Activated CD8-positive, alpha-beta memory T cell treated with anti-CD3 and anti-CD28 coated beads for 24 hours (primary cell): ENCODE results near the gene SPOP.
A peak's percentile ranks its signal among the peaks of the same experiment; 100 is the strongest.
"Not testable (repeated sequence)": the region's sequence is repeated elsewhere in the genome, so short reads cannot be mapped to it uniquely, and the experiment has no call there.

Source experiments
- DNase-seq: peaks from one replicate; pipeline ENCODE4 v3.0.0-alpha.2; 2020

The SPOP gene

GRCh38 chr17:49677933-49678847 is at the start of gene SPOP:
Gene SPOP, minus strand, starts transcription at chr17:49678097. Its CDS starts 55,287 bp downstream, at chr17:49622810.
- peak; percentile 99 for DNase-seq

DNA sequence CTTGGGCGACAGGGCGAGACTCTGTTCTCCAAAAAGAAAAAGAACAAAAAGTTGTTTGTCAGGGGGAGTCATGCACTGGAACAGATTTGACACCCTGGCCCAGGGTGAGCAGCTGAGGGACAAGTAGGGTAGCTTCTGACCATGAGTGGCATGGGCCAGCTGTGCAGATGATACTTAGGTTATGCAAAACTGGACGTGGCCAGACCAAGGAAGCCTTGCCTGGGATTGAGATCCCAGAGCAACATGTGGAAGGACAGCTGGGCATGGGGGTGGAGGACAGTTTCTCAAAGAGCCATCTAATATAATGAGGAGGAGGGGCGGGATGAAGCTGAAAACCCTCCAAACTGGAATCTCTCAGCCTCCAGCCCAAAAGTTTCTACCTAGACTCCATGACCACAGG is 49.5 kb upstream of the SPOP start:
- no peak for DNase-seq

GRCh38 chr17:49725452-49726130 is 47.7 kb upstream of the SPOP start:
- no peak for DNase-seq

DNA sequence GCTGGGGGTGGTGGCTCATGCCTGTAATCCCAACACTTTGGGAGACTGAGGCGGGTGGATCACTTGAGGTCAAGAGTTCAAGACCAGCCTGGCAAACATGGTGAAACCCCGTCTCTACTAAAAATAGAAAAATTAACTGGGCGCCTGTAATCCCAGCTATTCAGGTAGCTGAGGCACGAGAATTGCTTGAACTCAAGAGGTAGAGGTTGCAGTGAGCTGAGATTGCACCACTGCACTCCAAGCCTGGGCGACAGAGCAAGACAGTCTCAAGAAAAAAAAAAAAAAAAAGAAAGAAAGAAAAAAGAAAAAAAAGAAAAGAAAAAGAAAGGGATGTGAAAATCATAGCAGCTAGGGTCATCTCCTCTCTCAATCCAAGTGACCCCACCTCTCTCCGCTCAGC is 46.7 kb upstream of the SPOP start:
- not testable (repeated sequence) for DNase-seq

GRCh38 chr17:49723423-49723822 is 45.5 kb upstream of the SPOP start:
- DNase-seq, result no peak

DNA sequence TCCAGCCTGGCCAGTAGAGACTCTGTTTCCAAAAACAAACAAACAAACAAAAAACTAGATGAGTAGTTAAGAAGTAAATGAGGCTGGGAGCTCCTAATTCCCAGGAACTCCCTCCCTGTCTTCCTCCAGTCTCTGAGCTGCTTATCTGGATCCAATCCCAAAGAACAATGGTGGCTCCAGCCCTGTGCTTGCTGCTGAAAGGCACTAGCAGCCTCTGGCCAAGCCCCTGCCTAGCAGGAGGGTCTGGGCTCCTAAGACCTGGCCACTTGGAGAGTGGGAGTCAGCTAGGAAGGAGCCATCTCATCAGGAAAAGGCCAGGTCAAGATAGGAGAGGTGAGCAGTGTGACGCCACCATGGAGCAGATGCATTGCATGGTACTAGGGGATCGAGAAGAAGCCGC is 44.2 kb upstream of the SPOP start:
- no peak for DNase-seq

DNA sequence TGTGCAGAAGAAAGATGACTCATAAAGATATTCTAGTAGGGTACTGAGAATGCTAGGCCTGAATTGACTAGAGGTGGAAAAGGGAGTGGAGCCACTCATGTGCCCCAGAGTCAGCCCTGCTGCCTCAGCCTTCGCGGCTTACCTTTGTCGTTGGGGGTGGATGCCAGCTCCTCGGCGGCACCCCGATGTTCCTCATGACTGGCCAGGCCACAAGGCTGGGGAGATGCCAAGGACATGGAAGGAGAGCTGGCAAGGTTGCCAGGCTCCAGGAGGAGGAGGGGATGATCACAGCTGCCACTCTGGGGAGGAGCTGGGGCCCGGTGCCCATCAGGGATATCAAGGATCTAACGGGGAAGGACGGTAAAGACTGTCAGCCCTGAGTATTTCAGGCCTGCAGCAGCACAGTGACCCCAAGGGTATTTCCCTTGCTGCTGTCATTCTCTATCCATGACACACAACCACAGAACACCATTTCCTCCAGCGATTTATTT is 39.5 kb upstream of the SPOP start:
- peak; percentile 63 for DNase-seq

DNA sequence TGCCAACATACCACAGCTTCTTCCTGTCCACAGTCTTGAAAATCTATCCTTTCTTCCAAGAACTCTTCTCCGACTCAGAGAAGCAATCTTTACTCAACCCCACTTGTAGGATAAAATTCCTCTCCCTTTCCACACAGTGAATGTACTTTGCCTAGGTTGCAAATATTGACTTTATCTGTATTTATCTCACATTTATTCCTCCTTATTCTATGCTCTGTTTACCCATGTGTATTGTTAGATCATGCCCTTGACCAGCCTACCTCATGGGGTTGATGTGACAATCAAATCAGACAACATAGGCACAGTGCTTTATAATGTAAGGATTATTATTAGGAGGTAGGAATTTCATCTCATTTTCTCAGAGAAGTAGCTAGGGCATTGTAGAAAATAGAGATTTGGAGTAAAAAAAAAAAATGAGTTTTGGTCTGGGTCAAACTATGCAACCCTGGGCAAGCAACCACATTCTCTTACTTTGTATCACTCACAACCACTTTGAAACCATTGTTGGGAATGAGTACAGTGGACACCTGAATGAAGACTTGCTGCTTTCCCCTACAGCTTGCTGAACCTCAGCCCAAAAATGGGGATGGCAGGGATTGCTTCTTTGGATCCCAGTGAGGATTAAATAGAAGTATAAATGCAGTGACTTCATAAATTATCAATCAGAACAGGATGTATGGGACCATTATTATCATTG is 38.9 kb upstream of the SPOP start:
- no peak for DNase-seq

GRCh38 chr17:49715717-49716279 is 37.9 kb upstream of the SPOP start:
- peak; percentile 70 for DNase-seq

- peak; percentile 64 for DNase-seq
Measured at GRCh38 chr17:49715216-49715615, 37.3 kb upstream of the SPOP start.

DNA sequence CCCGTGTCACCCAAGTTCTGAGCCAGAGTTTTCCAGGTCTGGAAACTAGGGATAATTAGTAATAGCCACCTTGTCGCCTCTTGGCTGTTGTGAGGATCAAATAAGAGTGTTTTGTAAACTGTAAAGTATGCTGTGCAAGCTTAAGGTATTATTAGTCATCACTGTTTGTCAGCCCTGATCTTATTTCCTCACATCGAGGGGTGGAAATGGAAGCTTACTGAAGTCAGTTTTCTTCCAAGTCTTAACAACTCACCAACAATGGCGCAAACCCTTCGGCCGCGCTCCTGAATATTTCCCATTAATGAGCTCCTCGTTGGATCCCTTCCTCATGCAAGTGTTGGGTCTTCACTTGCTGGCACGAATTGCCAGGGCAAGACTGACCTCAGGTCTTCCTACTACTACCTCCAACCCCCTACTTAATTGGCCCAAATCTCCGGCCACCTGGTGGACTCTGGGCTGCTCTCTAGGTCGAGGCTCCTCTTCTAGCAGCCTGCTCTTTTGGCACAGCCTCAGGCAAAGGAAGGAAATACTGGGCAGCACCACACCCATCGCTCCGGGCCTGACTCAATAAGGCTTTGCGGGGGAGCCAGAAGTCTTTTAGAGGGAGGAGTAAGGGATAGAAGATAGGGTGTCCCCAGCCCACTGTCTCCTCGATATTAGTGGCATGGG is 30.8 kb upstream of the SPOP start:
- no peak for DNase-seq

- DNase-seq, result peak; percentile 96
Measured at GRCh38 chr17:49707608-49708514, 30.0 kb upstream of the SPOP start, which contains the start of gene SLC35B1. Gene SLC35B1, minus strand, starts transcription at chr17:49707964. Its CDS starts 131 bp downstream, at chr17:49707833.

GRCh38 chr17:49707246-49707607 is 29.3 kb upstream of the SPOP start:
- DNase-seq, result no peak

GRCh38 chr17:49705254-49705653 is 27.4 kb upstream of the SPOP start:
- no peak for DNase-seq

- DNase-seq, result no peak
Measured at GRCh38 chr17:49703557-49704277, 25.8 kb upstream of the SPOP start.

GRCh38 chr17:49700960-49701359 is 23.1 kb upstream of the SPOP start:
- no peak for DNase-seq

DNA sequence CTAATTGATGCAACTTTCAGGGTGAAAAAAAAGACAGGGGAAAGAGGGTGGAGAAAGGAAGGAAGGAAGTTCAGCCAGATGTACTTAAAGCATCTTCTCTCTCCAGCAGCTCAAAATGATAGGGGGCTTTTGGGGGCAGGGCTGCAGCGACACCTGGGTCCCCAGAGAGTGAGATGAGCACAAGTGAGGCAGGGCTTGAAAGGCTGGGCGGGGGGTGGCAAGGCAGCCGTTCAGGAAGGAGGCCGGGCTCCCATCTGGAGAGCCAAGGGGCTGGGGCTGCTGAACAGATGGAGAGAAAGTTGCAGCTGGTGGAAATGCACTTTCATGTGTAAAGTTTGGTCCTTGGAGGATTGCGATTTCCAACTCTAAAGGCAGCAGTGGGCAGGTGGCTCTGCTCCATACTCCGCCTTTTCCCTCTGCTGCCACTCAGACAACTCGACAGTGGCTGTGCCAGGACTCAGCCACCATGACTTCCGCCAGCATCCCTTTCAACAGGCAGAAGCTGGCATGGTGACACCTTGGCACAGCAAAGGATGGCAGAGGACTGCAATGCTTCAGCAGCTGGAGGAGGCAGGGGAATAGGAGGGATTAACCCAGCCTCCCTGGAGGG is 22.2 kb upstream of the SPOP start:
- no peak for DNase-seq

DNA sequence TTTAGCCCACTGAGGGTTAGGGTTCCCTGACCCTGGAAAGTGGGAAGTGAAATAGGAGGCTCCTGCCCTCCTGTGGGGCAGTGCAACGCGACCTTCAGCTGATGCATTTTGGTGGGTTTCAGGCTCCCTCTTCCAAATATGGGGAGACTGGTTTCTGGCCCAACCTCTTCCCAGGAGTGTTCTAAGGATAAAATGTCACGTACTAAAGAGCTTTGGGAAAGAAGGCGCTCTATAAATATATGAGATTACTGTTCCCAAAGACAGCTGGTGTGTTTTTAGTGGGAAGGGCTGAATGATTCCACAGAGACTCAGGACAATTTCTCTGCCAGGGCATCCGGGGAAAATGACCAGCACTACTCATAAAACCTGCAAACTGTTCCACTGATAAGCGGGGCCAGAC is 20.1 kb upstream of the SPOP start:
- no peak for DNase-seq

DNA sequence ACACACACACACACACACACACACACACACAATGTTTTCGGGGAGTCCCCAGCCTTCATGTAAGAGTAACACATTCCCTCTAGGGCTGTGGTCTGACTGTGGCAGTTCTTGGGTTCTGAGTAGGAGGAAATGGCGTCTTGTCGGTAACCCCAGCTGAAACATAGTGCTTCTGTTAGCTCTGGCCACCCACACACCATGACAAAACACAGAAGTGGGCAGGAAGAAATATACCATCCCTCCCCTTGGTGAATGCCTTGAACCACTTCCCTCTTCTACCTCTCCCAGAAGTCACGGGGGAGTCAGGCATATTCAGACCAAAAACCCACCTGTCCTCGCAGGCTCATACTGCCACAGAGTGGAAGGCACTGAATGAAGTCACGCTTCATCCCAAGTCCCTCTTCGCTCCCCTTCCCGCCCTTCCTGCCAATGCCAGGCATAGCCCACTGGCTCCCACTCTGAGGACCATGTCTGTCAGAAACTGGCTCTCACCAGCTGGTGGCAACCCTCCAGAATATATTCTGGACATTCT is 18.4 kb upstream of the SPOP start:
- peak; percentile 82 for DNase-seq

GRCh38 chr17:49695698-49696232 is 17.9 kb upstream of the SPOP start:
- DNase-seq, result no peak
